Neural cell (in vitro differentiated cells): ENCODE measurements around the gene TRMT1L. TPM values are rescaled to one million over a fixed set of nuclear protein-coding genes. Genes with fewer than 3 reads are reported as not detected.

Experiments
- H2AFZ ChIP-seq: fragments of 200-600, 300-800 bp; sonication (generic), shearing (Covaris generic); 2 replicates; pipeline ENCODE4 v1.6.0; 2014; ENCODE audit warnings: low read depth, mild to moderate bottlenecking, antibody characterized with exemption, low read length, moderate library complexity
- H3F3A ChIP-seq: fragments of 200-600 bp; shearing (Covaris generic); 2 replicates; pipeline ENCODE4 v1.6.1; 2016; ENCODE audit warnings: mild to moderate bottlenecking, moderate library complexity, mixed read lengths, antibody characterized with exemption, low read length; ENCODE audit not compliant: insufficient read depth, poor library complexity, severe bottlenecking
- H3K27ac ChIP-seq: fragments of 200-600, 300-800 bp; sonication (generic), shearing (Covaris generic); 2 replicates; pipeline ENCODE4 v1.5.1; 2014; ENCODE audit warnings: mild to moderate bottlenecking, low read length, moderate library complexity
- H3K27me3 ChIP-seq: fragments of 300-800, 200-600 bp; sonication (generic), shearing (Covaris generic); 2 replicates; pipeline ENCODE4 v1.6.0; 2014; ENCODE audit warnings: mild to moderate bottlenecking, low read depth, low read length, moderate library complexity; ENCODE audit not compliant: insufficient read depth
- H3K36me3 ChIP-seq: fragments of 300-800, 200-600 bp; sonication (generic), shearing (Covaris generic); 2 replicates; pipeline ENCODE4 v1.5.1; 2014; ENCODE audit warnings: mild to moderate bottlenecking, antibody characterized with exemption, low read length, moderate library complexity; ENCODE audit not compliant: insufficient read depth
- H3K4me2 ChIP-seq: fragments of 300-800, 200-600 bp; sonication (generic), shearing (Covaris generic); 2 replicates; pipeline ENCODE4 v1.6.0; 2014; ENCODE audit warnings: mild to moderate bottlenecking, low read length
- H3K4me3 ChIP-seq: fragments of 300-800, 200-600 bp; sonication (generic), shearing (Covaris generic); 2 replicates; pipeline ENCODE4 v1.5.1; 2014; ENCODE audit warnings: mild to moderate bottlenecking, low read length, moderate library complexity
- H3K79me2 ChIP-seq: fragments of 200-600 bp; shearing (Covaris generic); replicated peaks from 2 replicates; pipeline ENCODE4 v1.6.0; 2014; ENCODE audit warnings: mild to moderate bottlenecking, low read length, moderate library complexity; ENCODE audit not compliant: insufficient read depth
- H3K9ac ChIP-seq: fragments of 300-800, 200-600 bp; sonication (generic), shearing (Covaris generic); 2 replicates; pipeline ENCODE4 v1.6.1; 2016; ENCODE audit warnings: mild to moderate bottlenecking, low read length, mixed read lengths
- H3K9me2 ChIP-seq: fragments of 200-600 bp; shearing (Covaris generic); 2 replicates; pipeline ENCODE4 v1.6.1; 2016; ENCODE audit warnings: mild to moderate bottlenecking, low read length, mixed read lengths; ENCODE audit not compliant: insufficient read depth
- H3K9me3 ChIP-seq: fragments of 200-600, 300-800 bp; sonication (generic), shearing (Covaris generic); 2 replicates; pipeline ENCODE4 v1.6.1; 2016; ENCODE audit warnings: mild to moderate bottlenecking, mixed run types, low read length, moderate library complexity, mixed read lengths
- H4K20me1 ChIP-seq: fragments of 200-600 bp; shearing (Covaris generic); 2 replicates; pipeline ENCODE4 v1.6.1; 2016; ENCODE audit warnings: mild to moderate bottlenecking, mixed run types; ENCODE audit not compliant: insufficient read depth
- CTCF ChIP-seq: fragments of 450-650 bp; IDR thresholded peaks from 2 replicates; pipeline ENCODE4 v1.5.1; 2014; ENCODE audit warnings: antibody characterized with exemption, mild to moderate bottlenecking, moderate library complexity; ENCODE audit not compliant: poor library complexity, severe bottlenecking
- EP300 ChIP-seq: fragments of 450-650 bp; conservative IDR thresholded peaks from 2 replicates; pipeline ENCODE4 v1.6.1; 2014; ENCODE audit warnings: antibody characterized with exemption, mild to moderate bottlenecking, moderate library complexity; ENCODE audit not compliant: poor library complexity, severe bottlenecking
- EZH2 ChIP-seq: fragments of 200-600, 300-800 bp; shearing (Covaris generic), sonication (generic); IDR thresholded peaks from 2 replicates; pipeline ENCODE4 v1.6.1; 2014; ENCODE audit warnings: antibody characterized with exemption, low read length, borderline replicate concordance, mild to moderate bottlenecking; ENCODE audit not compliant: insufficient read depth, poor library complexity, severe bottlenecking
- MXI1 ChIP-seq: fragments of 450-650 bp; conservative IDR thresholded peaks from 2 replicates; pipeline ENCODE4 v1.6.1; 2014; ENCODE audit warnings: antibody characterized with exemption, mild to moderate bottlenecking; ENCODE audit not compliant: poor library complexity, severe bottlenecking
- POLR2AphosphoS5 ChIP-seq: IDR thresholded peaks from 2 replicates; pipeline ENCODE4 v1.6.1; 2012
- REST ChIP-seq: IDR thresholded peaks from 2 replicates; pipeline ENCODE4 v1.6.1; 2012; ENCODE audit warnings: borderline replicate concordance
- SMC3 ChIP-seq: fragments of 450-650 bp; conservative IDR thresholded peaks from 2 replicates; pipeline ENCODE4 v1.6.1; 2014; ENCODE audit warnings: antibody characterized with exemption, mild to moderate bottlenecking, moderate library complexity; ENCODE audit not compliant: poor library complexity
- TAF1 ChIP-seq: IDR thresholded peaks from 2 replicates; pipeline ENCODE4 v1.6.1; 2012; ENCODE audit warnings: low read depth
- polyA plus RNA-seq: library from polyadenylated mRNA; depleted of rRNA; stranded (reverse); fragments of >200 nt; gene quantifications from 2 replicates; pipeline ENCODE4 v1.2.3, GENCODE V29; 2014

TRMT1L gene
- polyA plus RNA-seq, 1 donor from 2014 or later, result 9.7 TPM

GRCh38 chr1:185108321-185108720 lies 48.4 kb downstream of the TRMT1L start:
- no peaks in the 10 kb centered on the region for H3F3A ChIP-seq
- no peak overlapping the region for H3K4me2 ChIP-seq
- no peak overlapping the region for H3K27ac ChIP-seq
- H4K20me1 ChIP-seq, result no peaks in the 10 kb centered on the region
- no peak for TF ChIP-seq POLR2AphosphoS5
- TF ChIP-seq EZH2, result no peak
- TF ChIP-seq CTCF, result no peak
- TF ChIP-seq EP300, result no peak
- no peaks in the 10 kb centered on the region for H3K36me3 ChIP-seq
- no peak overlapping the region for H3K9ac ChIP-seq
- H3K79me2 ChIP-seq, result no peaks in the 10 kb centered on the region
- no peaks in the 10 kb centered on the region for H3K27me3 ChIP-seq
- no peaks in the 10 kb centered on the region for H3K9me2 ChIP-seq
- no peak overlapping the region for H2AFZ ChIP-seq
- no peaks in the 10 kb centered on the region for H3K9me3 ChIP-seq
- no peak overlapping the region for H3K4me3 ChIP-seq

- H3K4me2 ChIP-seq, result no peak overlapping the region
- H3F3A ChIP-seq, result no peaks in the 10 kb centered on the region
- no peaks in the 10 kb centered on the region for H4K20me1 ChIP-seq
- no peaks in the 10 kb centered on the region for H3K27me3 ChIP-seq
- peaks cover 12% of the 10 kb centered on the region for H3K36me3 ChIP-seq
- no peaks in the 10 kb centered on the region for H3K79me2 ChIP-seq
- no peak overlapping the region for H2AFZ ChIP-seq
- no peak overlapping the region for H3K27ac ChIP-seq
- TF ChIP-seq MXI1 (no peak), CTCF (no peak), EP300 (no peak), REST (no peak), SMC3 (no peak), EZH2 (no peak), POLR2AphosphoS5 (no peak), TAF1 (no peak)
- no peak overlapping the region for H3K4me3 ChIP-seq
- no peaks in the 10 kb centered on the region for H3K9me3 ChIP-seq
- H3K9me2 ChIP-seq, result no peaks in the 10 kb centered on the region
- no peak overlapping the region for H3K9ac ChIP-seq
Observed at GRCh38 chr1:185105121-185105520, 51.6 kb downstream of the TRMT1L start.
